Peyer's patch (tissue), 4 donors: ENCODE measurements around the gene FUT4. TPM values are rescaled to one million over a fixed set of nuclear protein-coding genes. Genes with fewer than 3 reads are reported as not detected.
"Not testable (repeated sequence)": the region's sequence is repeated elsewhere in the genome, so short reads cannot be mapped to it uniquely, and the experiment has no call there.

Experiments used
- DNase-seq, 3 donors: peaks; one replicate each; pipeline ENCODE4 v3.0.0-alpha.2; 2017 to 2019
- H3K27ac ChIP-seq, 4 donors: fragments of 200-600 bp; sonication (generic); one replicate each; pipeline ENCODE4 v1.5.1; 2016 to 2019
- H3K27me3 ChIP-seq, 2 donors: fragments of 200-600 bp; sonication (generic); one replicate each; pipeline ENCODE4 v1.5.1; 2019
- H3K36me3 ChIP-seq, 3 donors: fragments of 200-600 bp; sonication (generic); one replicate each; pipeline ENCODE4 v1.5.1; 2016 to 2019
- H3K4me1 ChIP-seq, 4 donors: fragments of 200-600 bp; sonication (generic); one replicate each; pipeline ENCODE4 v1.5.1; 2016 to 2019
- H3K4me3 ChIP-seq, 4 donors: fragments of 200-600 bp; sonication (generic); 1 replicate in 3 of 4; 2 replicates in 1 of 4; pipeline ENCODE4 v1.5.1; 2016 to 2019; ENCODE audit warnings: mild to moderate bottlenecking in 1 of 4
- H3K9me3 ChIP-seq, 4 donors: fragments of 200-600 bp; sonication (generic); one replicate each; pipeline ENCODE4 v1.5.1; 2016 to 2019; ENCODE audit warnings: mild to moderate bottlenecking in 1 of 4
- CTCF ChIP-seq, 6 experiments: fragments of 450-650 bp in 4 of 6; fragments of 200-600 bp in 2 of 6; sonication (generic) in 1 of 6; IDR thresholded peaks; one replicate each; pipeline ENCODE4 v1.5.1; 2017 to 2019; ENCODE audit warnings: antibody characterized with exemption in 6 of 6, mild to moderate bottlenecking in 3 of 6, moderate library complexity in 1 of 6
- POLR2A ChIP-seq, 2 donors: fragments of 450-650 bp; IDR thresholded peaks; one replicate each; pipeline ENCODE4 v1.5.1; 2017; ENCODE audit warnings: antibody characterized with exemption in 2 of 2, mild to moderate bottlenecking in 2 of 2, moderate library complexity in 2 of 2
- total RNA-seq, 4 donors: library from RNA; depleted of rRNA; stranded (reverse); fragments of >200 nt; gene quantifications; one replicate each; pipeline ENCODE4 v1.1.0, GENCODE V29; 2016

Gene FUT4
- total RNA-seq, 4 donors from 2014 or later: 9.1 to 34.3 (median 25.4) TPM

- H3K27ac ChIP-seq: no peak overlapping the region
- no peak overlapping the region for H3K4me3 ChIP-seq
- peaks cover 0 to 7% (median 0%) of the 10 kb centered on the region in 4 donors for H3K4me1 ChIP-seq
- TF ChIP-seq CTCF (IDR thresholded peaks at IDR 0.05): peak in 1 of 6 experiments; percentile 18
- TF ChIP-seq POLR2A (IDR thresholded peaks at IDR 0.05): no peak
- H3K9me3 ChIP-seq: no peaks in the 10 kb centered on the region
- H3K27me3 ChIP-seq: no peaks in the 10 kb centered on the region
- no peak for DNase-seq
- no peaks in the 10 kb centered on the region for H3K36me3 ChIP-seq
These were observed 19.6 kb downstream of the FUT4 start for GRCh38 chr11:94563176-94563847.

GRCh38 chr11:94563848-94564467, 20.2 kb downstream of the FUT4 start:
- Histone ChIP-seq H3K36me3 (no peaks in the 10 kb centered on the region), H3K9me3 (no peaks in the 10 kb centered on the region), H3K27ac (no peak overlapping the region), H3K4me1 (peaks cover 0 to 7% (median 0%) of the 10 kb centered on the region in 4 donors), H3K27me3 (no peaks in the 10 kb centered on the region), H3K4me3 (no peak overlapping the region)
- TF ChIP-seq POLR2A (IDR thresholded peaks at IDR 0.05): no peak
- no peak for TF ChIP-seq CTCF (IDR thresholded peaks at IDR 0.05)
- no peak for DNase-seq

- TF ChIP-seq CTCF (IDR thresholded peaks at IDR 0.05) (no peak), POLR2A (IDR thresholded peaks at IDR 0.05) (no peak)
- no peaks in the 10 kb centered on the region for H3K27me3 ChIP-seq
- no peaks in the 10 kb centered on the region for H3K9me3 ChIP-seq
- no peaks in the 10 kb centered on the region for H3K36me3 ChIP-seq
- DNase-seq: no peak
- peaks cover 0 to 7% (median 0%) of the 10 kb centered on the region in 4 donors for H3K4me1 ChIP-seq
- H3K27ac ChIP-seq: no peak within 1 kb of the TSS
- no peak within 1 kb of the TSS for H3K4me3 ChIP-seq
These were observed 23.5 kb downstream of the FUT4 start, which contains the start of gene PIWIL4 for GRCh38 chr11:94567181-94567670. TSS of gene PIWIL4 (plus strand) at chr11:94567368. CDS start at chr11:94567519, 151 bp downstream.

- DNase-seq: no peak
- Histone ChIP-seq H3K4me3 (no peak overlapping the region), H3K27me3 (no peaks in the 10 kb centered on the region), H3K9me3 (no peaks in the 10 kb centered on the region), H3K36me3 (no peaks in the 10 kb centered on the region), H3K4me1 (peaks cover 0 to 7% (median 0%) of the 10 kb centered on the region in 4 donors), H3K27ac (no peak overlapping the region)
- TF ChIP-seq CTCF (IDR thresholded peaks at IDR 0.05) (no peak), POLR2A (IDR thresholded peaks at IDR 0.05) (no peak)
These were observed 24.5 kb downstream of the FUT4 start for GRCh38 chr11:94568200-94568599.

- TF ChIP-seq CTCF (IDR thresholded peaks at IDR 0.05): no peak
- no peak for TF ChIP-seq POLR2A (IDR thresholded peaks at IDR 0.05)
- no peaks in the 10 kb centered on the region for H3K9me3 ChIP-seq
- H3K27me3 ChIP-seq: no peaks in the 10 kb centered on the region
- H3K4me1 ChIP-seq: peaks cover 0 to 4% (median 0%) of the 10 kb centered on the region in 4 donors
- no peak for DNase-seq
- no peak overlapping the region for H3K27ac ChIP-seq
- no peak overlapping the region for H3K4me3 ChIP-seq
- H3K36me3 ChIP-seq: no peaks in the 10 kb centered on the region
These were observed 25.0 kb downstream of the FUT4 start for GRCh38 chr11:94568717-94569116.

- H3K27ac ChIP-seq, H3K27me3 ChIP-seq, DNase-seq, H3K36me3 ChIP-seq, H3K4me1 ChIP-seq, H3K4me3 ChIP-seq, H3K9me3 ChIP-seq: not testable (repeated sequence)
These were observed 29.3 kb downstream of the FUT4 start for GRCh38 chr11:94572975-94573374.
